Loucy (cell line): ENCODE data around the gene CCDC158.

ENCODE experiments used
- EZH2phosphoT487 ChIP-seq: fragments of 200-600 bp; IDR thresholded peaks from 2 replicates; pipeline ENCODE4 v1.6.1; 2018; ENCODE audit warnings: antibody characterized with exemption, mild to moderate bottlenecking, moderate library complexity, borderline replicate concordance
- TF ChIP-seq, protein P1 (sequence below): fragments of 200-600 bp; sonication (generic); conservative IDR thresholded peaks from 2 replicates; pipeline ENCODE4 v1.5.1; 2014; ENCODE audit warnings: mild to moderate bottlenecking, antibody characterized with exemption, low read length

GRCh38 chr4:76316131-76316530 lies 104.8 kb downstream of the CCDC158 start:
- TF ChIP-seq, protein P1, sequence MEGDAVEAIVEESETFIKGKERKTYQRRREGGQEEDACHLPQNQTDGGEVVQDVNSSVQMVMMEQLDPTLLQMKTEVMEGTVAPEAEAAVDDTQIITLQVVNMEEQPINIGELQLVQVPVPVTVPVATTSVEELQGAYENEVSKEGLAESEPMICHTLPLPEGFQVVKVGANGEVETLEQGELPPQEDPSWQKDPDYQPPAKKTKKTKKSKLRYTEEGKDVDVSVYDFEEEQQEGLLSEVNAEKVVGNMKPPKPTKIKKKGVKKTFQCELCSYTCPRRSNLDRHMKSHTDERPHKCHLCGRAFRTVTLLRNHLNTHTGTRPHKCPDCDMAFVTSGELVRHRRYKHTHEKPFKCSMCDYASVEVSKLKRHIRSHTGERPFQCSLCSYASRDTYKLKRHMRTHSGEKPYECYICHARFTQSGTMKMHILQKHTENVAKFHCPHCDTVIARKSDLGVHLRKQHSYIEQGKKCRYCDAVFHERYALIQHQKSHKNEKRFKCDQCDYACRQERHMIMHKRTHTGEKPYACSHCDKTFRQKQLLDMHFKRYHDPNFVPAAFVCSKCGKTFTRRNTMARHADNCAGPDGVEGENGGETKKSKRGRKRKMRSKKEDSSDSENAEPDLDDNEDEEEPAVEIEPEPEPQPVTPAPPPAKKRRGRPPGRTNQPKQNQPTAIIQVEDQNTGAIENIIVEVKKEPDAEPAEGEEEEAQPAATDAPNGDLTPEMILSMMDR, result no peak
- no peak for TF ChIP-seq EZH2phosphoT487
